B cell (primary cell): ENCODE measurements around the gene PLN. TPM values are rescaled to one million over a fixed set of nuclear protein-coding genes. Genes with fewer than 3 reads are reported as not detected.

ENCODE experiments used
- ATAC-seq: fragments of 200-7000 bp; cut with Tn5 transposase; one replicate; pipeline ENCODE4 v1.10.0; 2021; ENCODE audit warnings: low read depth, mild to moderate bottlenecking, moderate number of reproducible peaks, moderate library complexity
- CTCF ChIA-PET: fragments of 350-600 bp; sonication (Branson Sonifier 250); formaldehyde crosslinking; loops from one replicate; lab custom pipeline; 2021; ENCODE audit warnings: antibody characterized with exemption, inconsistent platforms; lab: Charles Lee
- POLR2A ChIA-PET: fragments of 350-600 bp; sonication (Branson Sonifier 250); formaldehyde crosslinking; loops from one replicate; lab custom pipeline; 2021; ENCODE audit warnings: antibody characterized with exemption; lab: Charles Lee
- DNase-seq: peaks from one replicate; pipeline ENCODE4 v3.0.0; 2013
- H2AFZ ChIP-seq: 2 replicates; pipeline ENCODE4 v1.6.1; 2012; ENCODE audit warnings: mild to moderate bottlenecking, low read depth, low read length; ENCODE audit not compliant: insufficient read depth, poor library complexity, severe bottlenecking
- H3K27ac ChIP-seq, 2 donors: 1 replicate in 1 of 2; 2 replicates in 1 of 2; pipeline ENCODE4 v1.5.1; 2012 to 2013; ENCODE audit warnings: low read length in 2 of 2, mild to moderate bottlenecking in 2 of 2, moderate library complexity in 1 of 2
- H3K27me3 ChIP-seq, 4 experiments: fragments of 200-600 bp in 1 of 4; sonication (generic) in 1 of 4; replicated peaks in 1 of 4; 1 replicate in 2 of 4; 2 replicates in 2 of 4; pipeline versions ENCODE4 v1.6.1 to v1.7.0; 2013 to 2016; ENCODE audit warnings: low read length in 3 of 4, mild to moderate bottlenecking in 2 of 4, mixed read lengths in 1 of 4, moderate library complexity in 1 of 4; ENCODE audit not compliant: insufficient read depth in 4 of 4, control insufficient read depth in 3 of 4; ENCODE audit errors: control extremely low read depth in 1 of 4
- H3K36me3 ChIP-seq, 2 experiments: replicated peaks in 1 of 2; 1 replicate in 1 of 2; 2 replicates in 1 of 2; pipeline versions ENCODE4 v1.6.1 to v1.7.1; 2013; ENCODE audit warnings: low read length in 1 of 2; ENCODE audit not compliant: insufficient read depth in 2 of 2, control insufficient read depth in 1 of 2; ENCODE audit errors: control extremely low read depth in 1 of 2, extremely low read depth in 1 of 2
- H3K4me1 ChIP-seq, 2 donors: fragments of 200-600 bp in 1 of 2; sonication (generic) in 1 of 2; 1 replicate in 1 of 2; 2 replicates in 1 of 2; pipeline versions ENCODE4 v1.5.1 to v1.6.1; 2013 to 2017; ENCODE audit warnings: low read length in 2 of 2; ENCODE audit not compliant: control insufficient read depth in 2 of 2, insufficient read depth in 2 of 2
- H3K4me2 ChIP-seq: replicated peaks from 2 replicates; pipeline ENCODE3; 2012; ENCODE audit warnings: mild to moderate bottlenecking, low read depth, low read length; ENCODE audit not compliant: poor library complexity, severe bottlenecking
- H3K4me3 ChIP-seq, 5 experiments: fragments of 200-600 bp in 1 of 5; sonication (generic) in 1 of 5; 1 replicate in 3 of 5; 2 replicates in 2 of 5; pipeline versions ENCODE4 v1.5.1 to v1.7.0; 2011 to 2016; ENCODE audit warnings: low read length in 4 of 5, mild to moderate bottlenecking in 4 of 5, low read depth in 2 of 5, control low read depth in 1 of 5, moderate library complexity in 1 of 5; ENCODE audit not compliant: insufficient read depth in 1 of 5; ENCODE audit errors: control extremely low read depth in 1 of 5, extremely low read depth in 1 of 5
- H3K79me2 ChIP-seq: fragments of 200-600 bp; sonication (generic); one replicate; pipeline ENCODE4 v1.6.0; 2016; ENCODE audit warnings: low read length; ENCODE audit not compliant: control insufficient read depth, insufficient read depth
- H3K9ac ChIP-seq: fragments of 200-600 bp; sonication (generic); 2 replicates; pipeline ENCODE4 v1.6.1; 2017; ENCODE audit warnings: mild to moderate bottlenecking, low read length, moderate library complexity
- H3K9me3 ChIP-seq, 3 donors: one replicate each; pipeline versions ENCODE4 v1.6.1 to v1.7.1; 2013; ENCODE audit warnings: low read length in 2 of 3; ENCODE audit not compliant: control insufficient read depth in 2 of 3, insufficient read depth in 1 of 3; ENCODE audit errors: control extremely low read depth in 1 of 3
- H4K20me1 ChIP-seq: 2 replicates; pipeline ENCODE4 v1.6.0; 2012; ENCODE audit warnings: mild to moderate bottlenecking, low read length; ENCODE audit not compliant: insufficient read depth, control insufficient read depth, poor library complexity, severe bottlenecking
- H3K27ac Mint-ChIP-seq: one replicate; pipeline ENCODE4 v1.8.0; 2021; ENCODE audit warnings: mixed read lengths
- H3K27me3 Mint-ChIP-seq: one replicate; pipeline ENCODE4 v1.8.0; 2021; ENCODE audit warnings: mixed read lengths
- H3K4me1 Mint-ChIP-seq: one replicate; pipeline ENCODE4 v1.8.0; 2021; ENCODE audit warnings: mixed read lengths
- H3K4me3 Mint-ChIP-seq: one replicate; pipeline ENCODE4 v1.8.0; 2021; ENCODE audit warnings: mixed read lengths
- H3K9me3 Mint-ChIP-seq: one replicate; pipeline ENCODE4 v1.8.0; 2022; ENCODE audit warnings: mixed read lengths; ENCODE audit not compliant: insufficient read depth
- EZH2 ChIP-seq: IDR thresholded peaks from 2 replicates; pipeline ENCODE4 v1.6.1; 2012; ENCODE audit warnings: borderline replicate concordance, low read depth, mild to moderate bottlenecking, moderate library complexity, low read length; ENCODE audit not compliant: insufficient read depth, poor library complexity, severe bottlenecking
- WGBS: methylation state at CpG from one replicate; pipeline ENCODE4 v1.1.5; 2013; ENCODE audit warnings: missing lambda C conversion rate; ENCODE audit not compliant: insufficient coverage; 5-methylcytosine and 5-hydroxymethylcytosine counted together
- intact Hi-C: fragments of 100-400 bp; cut with micrococcal nuclease; formaldehyde crosslinking; loops from one replicate; pipeline ENCODE4 v1.10.0; 2022
- polyA plus RNA-seq: library from polyadenylated mRNA; depleted of rRNA; stranded (reverse); fragments of >200 nt; gene quantifications from 2 replicates; pipeline ENCODE4 v1.2.3, GENCODE V29; 2012
- total RNA-seq, 2 donors: library from RNA; stranded (reverse); fragments of 120-200 nt in 1 of 2; gene quantifications; 1 replicate in 1 of 2; 2 replicates in 1 of 2; pipeline versions ENCODE4 v1.2.3 to v1.2.4, GENCODE V29; 2013 to 2022
- TF ChIP-seq, protein P1 (sequence below): fragments of 200-600 bp; IDR thresholded peaks from one replicate; pipeline ENCODE4 v1.8.0; 2022; ENCODE audit warnings: antibody characterized with exemption, mild to moderate bottlenecking

Gene PLN
- total and polyA plus RNA-seq, 2 donors (not counting 1 experiment from before 2014, with no cell fraction given): not detected

DNA sequence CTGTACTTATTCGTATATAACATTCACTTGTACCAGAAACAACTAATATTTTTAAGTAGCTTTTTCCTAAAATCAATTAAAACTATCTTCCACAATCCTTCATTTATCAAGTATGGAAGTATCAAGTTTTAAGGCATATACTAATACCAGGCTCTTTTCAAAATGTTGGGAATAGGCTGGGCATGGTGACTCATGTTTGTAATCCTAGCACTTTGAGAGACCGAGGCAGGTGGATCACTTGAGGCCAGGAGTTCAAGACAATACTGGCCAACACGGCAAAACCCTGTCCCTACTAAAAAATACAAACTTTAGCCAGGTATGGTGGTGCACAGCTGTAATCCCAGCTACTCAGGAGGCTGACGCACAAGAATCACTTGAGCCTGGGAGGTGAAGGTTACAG lies 25.7 kb upstream of the PLN start:
- Histone ChIP-seq H3K4me2 (no peak overlapping the region), H3K9me3 (peaks cover 0 to 3% (median 3%) of the 10 kb centered on the region in 3 donors), H3K27me3 (no peaks in the 10 kb centered on the region), H2AFZ (no peak overlapping the region), H3K36me3 (peaks cover 2 to 22% of the 10 kb centered on the region in 2 experiments), H3K9ac (no peak overlapping the region), H3K79me2 (peaks cover 2% of the 10 kb centered on the region), H4K20me1 (peaks cover 4% of the 10 kb centered on the region), H3K27ac (no peak overlapping the region), H3K4me1 (no peaks in the 10 kb centered on the region), H3K4me3 (no peak overlapping the region)
- Mint-ChIP-seq H3K27me3 (no peaks in the 10 kb centered on the region), H3K9me3 (no peaks in the 10 kb centered on the region), H3K4me3 (no peak overlapping the region), H3K4me1 (peaks cover 7% of the 10 kb centered on the region), H3K27ac (no peak overlapping the region)
- WGBS: 100% methylated on average over 1 of the region's 4 CpGs
- POLR2A ChIA-PET: no interaction called here
- ATAC-seq: no peak
- TF ChIP-seq, protein P1, sequence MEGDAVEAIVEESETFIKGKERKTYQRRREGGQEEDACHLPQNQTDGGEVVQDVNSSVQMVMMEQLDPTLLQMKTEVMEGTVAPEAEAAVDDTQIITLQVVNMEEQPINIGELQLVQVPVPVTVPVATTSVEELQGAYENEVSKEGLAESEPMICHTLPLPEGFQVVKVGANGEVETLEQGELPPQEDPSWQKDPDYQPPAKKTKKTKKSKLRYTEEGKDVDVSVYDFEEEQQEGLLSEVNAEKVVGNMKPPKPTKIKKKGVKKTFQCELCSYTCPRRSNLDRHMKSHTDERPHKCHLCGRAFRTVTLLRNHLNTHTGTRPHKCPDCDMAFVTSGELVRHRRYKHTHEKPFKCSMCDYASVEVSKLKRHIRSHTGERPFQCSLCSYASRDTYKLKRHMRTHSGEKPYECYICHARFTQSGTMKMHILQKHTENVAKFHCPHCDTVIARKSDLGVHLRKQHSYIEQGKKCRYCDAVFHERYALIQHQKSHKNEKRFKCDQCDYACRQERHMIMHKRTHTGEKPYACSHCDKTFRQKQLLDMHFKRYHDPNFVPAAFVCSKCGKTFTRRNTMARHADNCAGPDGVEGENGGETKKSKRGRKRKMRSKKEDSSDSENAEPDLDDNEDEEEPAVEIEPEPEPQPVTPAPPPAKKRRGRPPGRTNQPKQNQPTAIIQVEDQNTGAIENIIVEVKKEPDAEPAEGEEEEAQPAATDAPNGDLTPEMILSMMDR: no peak
- no peak for DNase-seq
- intact Hi-C loops: no loop called here
- CTCF ChIA-PET: interaction anchor here (0.7 kb wide), 2 partner anchors 29 to 170 kb away, joined by 3 to 4 read pairs; no protein-coding TSS in a partner anchor

DNA sequence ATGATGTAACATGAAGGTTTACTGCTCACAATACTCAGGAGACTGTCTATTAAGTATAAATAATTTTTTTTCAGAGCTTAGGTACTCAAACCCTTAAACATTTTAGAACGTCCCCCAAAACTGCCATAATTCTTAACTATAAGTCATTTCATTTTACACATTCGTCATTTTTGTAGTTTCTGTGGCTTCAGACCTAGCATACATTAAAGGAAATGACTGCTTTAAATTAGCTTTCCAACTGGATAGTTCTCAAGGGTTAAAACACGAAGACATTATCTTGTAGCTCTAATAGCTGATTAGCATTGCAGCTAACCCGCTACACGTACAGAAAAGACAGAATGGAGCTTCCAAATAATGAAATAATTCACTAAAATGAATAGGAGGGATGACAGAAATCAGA lies 24.9 kb upstream of the PLN start:
- Mint-ChIP-seq H3K9me3 (no peaks in the 10 kb centered on the region), H3K4me1 (peaks cover 7% of the 10 kb centered on the region), H3K27ac (no peak overlapping the region), H3K4me3 (no peak overlapping the region), H3K27me3 (no peaks in the 10 kb centered on the region)
- DNase-seq (no peak), ATAC-seq (no peak)
- Histone ChIP-seq H3K27me3 (no peaks in the 10 kb centered on the region), H3K79me2 (peaks cover 2% of the 10 kb centered on the region), H3K4me1 (no peaks in the 10 kb centered on the region), H3K4me2 (no peak overlapping the region), H3K9me3 (peaks cover 0 to 3% (median 3%) of the 10 kb centered on the region in 3 donors), H3K36me3 (peaks cover 2 to 22% of the 10 kb centered on the region in 2 experiments), H4K20me1 (peaks cover 4% of the 10 kb centered on the region), H3K27ac (no peak overlapping the region), H3K9ac (no peak overlapping the region), H2AFZ (no peak overlapping the region), H3K4me3 (no peak overlapping the region)
- CTCF ChIA-PET: no interaction called here
- intact Hi-C loops: no loop called here
- POLR2A ChIA-PET: no interaction called here
- no peak for TF ChIP-seq EZH2
- TF ChIP-seq, protein P1: no peak
- WGBS: no CpG with 5 or more reads among the region's 5 CpGs
